NB4 (cell line): ENCODE data around the gene DAZAP1.

Source experiments
- CTCF ChIP-seq: IDR thresholded peaks from one replicate; pipeline ENCODE4 v1.5.1; 2012; ENCODE audit warnings: low read depth, low read length
- MYC ChIP-seq: IDR thresholded peaks from 2 replicates; pipeline ENCODE4 v1.6.1; 2011; ENCODE audit warnings: low read depth, low read length
- POLR2A ChIP-seq: IDR thresholded peaks from 2 replicates; pipeline ENCODE4 v1.6.1; 2011; ENCODE audit warnings: mild to moderate bottlenecking; ENCODE audit not compliant: insufficient read length; ENCODE audit errors: extremely low read depth
- TF ChIP-seq, protein P1 (sequence below): IDR thresholded peaks from 2 replicates; pipeline ENCODE4 v1.6.1; 2011; ENCODE audit warnings: low read depth, low read length

- no peak for TF ChIP-seq CTCF
- TF ChIP-seq POLR2A, result no peak
- TF ChIP-seq MYC, result no peak
- TF ChIP-seq, protein P1, sequence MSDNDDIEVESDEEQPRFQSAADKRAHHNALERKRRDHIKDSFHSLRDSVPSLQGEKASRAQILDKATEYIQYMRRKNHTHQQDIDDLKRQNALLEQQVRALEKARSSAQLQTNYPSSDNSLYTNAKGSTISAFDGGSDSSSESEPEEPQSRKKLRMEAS, result no peak
These were observed 8.3 kb upstream of the DAZAP1 start for GRCh38 chr19:1399079-1399478.
